ENCODE data around the gene CHD6.

Gene CHD6

DNA sequence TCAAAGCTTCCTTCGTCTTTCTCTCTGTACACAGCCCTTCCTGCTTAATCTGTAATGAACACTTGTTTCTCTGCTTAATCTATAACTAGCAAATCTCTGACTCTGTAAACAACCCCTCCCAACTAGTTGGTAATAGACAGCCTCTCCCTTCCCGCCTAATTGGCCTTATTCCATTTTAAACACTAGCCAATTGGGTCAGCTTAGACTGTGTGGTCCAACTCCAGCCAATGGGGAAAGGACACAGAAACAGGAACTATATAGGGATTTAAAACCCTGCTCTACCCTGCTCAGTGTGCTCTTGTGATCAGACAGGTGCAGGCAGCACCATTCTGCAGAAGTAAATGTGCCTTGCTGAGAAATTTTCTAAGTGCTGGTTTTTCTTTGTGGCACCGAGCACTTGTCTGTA lies 18.5 kb downstream of the CHD6 start:
- Histone ChIP-seq H3K4me3 (ENCODE audit: low read depth, low read length, poor library complexity, severe bottlenecking) (no peak overlapping the region), H4K20me1 (ENCODE audit: insufficient read depth, low read length) (no peaks in the 10 kb centered on the region), H3K27ac (ENCODE audit: low read depth, low read length, poor library complexity, severe bottlenecking) (no peak overlapping the region), H3K4me2 (ENCODE audit: low read length) (no peak overlapping the region), H3K4me1 (ENCODE audit: insufficient read depth, low read length, severe bottlenecking) (no peaks in the 10 kb centered on the region), H3K27me3 (ENCODE audit: insufficient read depth, low read length) (no peaks in the 10 kb centered on the region), H3K79me2 (ENCODE audit: insufficient read depth, low read length) (peaks cover 14% of the 10 kb centered on the region; the same call in 1 of the 2 replicates), H3K9ac (ENCODE audit: low read length) (no peak overlapping the region), H3F3A (ENCODE audit: insufficient read depth, low read length) (no peaks in the 10 kb centered on the region), H3K36me3 (ENCODE audit: insufficient read depth, low read length) (peaks cover 7% of the 10 kb centered on the region; the same call in 1 of the 2 replicates), H3K9me3 (ENCODE audit: low read length) (peaks cover 39% of the 10 kb centered on the region), H2AFZ (ENCODE audit: low read length) (no peak overlapping the region), H3K9me2 (ENCODE audit: low read depth, low read length) (no peaks in the 10 kb centered on the region)
- no peak for TF ChIP-seq CTCF (IDR thresholded peaks at IDR 0.05; ENCODE audit: low read length)
- TF ChIP-seq EZH2 (IDR thresholded peaks at IDR 0.05; ENCODE audit: borderline replicate concordance, low read length): no peak

GRCh38 chr20:41598719-41599118 lies 19.5 kb downstream of the CHD6 start:
- Histone ChIP-seq H2AFZ (ENCODE audit: low read length) (no peak overlapping the region), H3K9me3 (ENCODE audit: low read length) (peaks cover 46% of the 10 kb centered on the region), H3K9ac (ENCODE audit: low read length) (no peak overlapping the region), H3K4me3 (ENCODE audit: low read depth, low read length, poor library complexity, severe bottlenecking) (no peak overlapping the region), H3K27me3 (ENCODE audit: insufficient read depth, low read length) (no peaks in the 10 kb centered on the region), H3K4me2 (ENCODE audit: low read length) (no peak overlapping the region), H3K27ac (ENCODE audit: low read depth, low read length, poor library complexity, severe bottlenecking) (no peak overlapping the region), H3K79me2 (ENCODE audit: insufficient read depth, low read length) (peaks cover 12% of the 10 kb centered on the region; the same call in 1 of the 2 replicates), H3K9me2 (ENCODE audit: low read depth, low read length) (no peaks in the 10 kb centered on the region), H3F3A (ENCODE audit: insufficient read depth, low read length) (no peaks in the 10 kb centered on the region), H3K36me3 (ENCODE audit: insufficient read depth, low read length) (peaks cover 8% of the 10 kb centered on the region; the same call in 1 of the 2 replicates), H4K20me1 (ENCODE audit: insufficient read depth, low read length) (no peaks in the 10 kb centered on the region), H3K4me1 (ENCODE audit: insufficient read depth, low read length, severe bottlenecking) (no peaks in the 10 kb centered on the region)
- TF ChIP-seq CTCF (IDR thresholded peaks at IDR 0.05; ENCODE audit: low read length): no peak
- TF ChIP-seq EZH2 (IDR thresholded peaks at IDR 0.05; ENCODE audit: borderline replicate concordance, low read length): no peak

GRCh38 chr20:41594514-41595322 lies 23.5 kb downstream of the CHD6 start:
- no peak overlapping the region for H3K4me2 ChIP-seq (ENCODE audit: low read length)
- 0 out of 2 replicates have a peak, but pooled peaks cover 8% of the 10 kb centered on the region for H3K79me2 ChIP-seq (ENCODE audit: insufficient read depth, low read length)
- H3K36me3 ChIP-seq (ENCODE audit: insufficient read depth, low read length): peaks cover 8% of the 10 kb centered on the region; the same call in 1 of the 2 replicates

More at GRCh38 chr20:41594514-41595322, 23.5 kb downstream of the CHD6 start:
- Histone ChIP-seq H3K27ac (ENCODE audit: low read depth, low read length, poor library complexity, severe bottlenecking) (no peak overlapping the region), H3K9me3 (ENCODE audit: low read length) (peaks cover 21% of the 10 kb centered on the region), H3K9ac (ENCODE audit: low read length) (no peak overlapping the region), H2AFZ (ENCODE audit: low read length) (no peak overlapping the region), H3K4me1 (ENCODE audit: insufficient read depth, low read length, severe bottlenecking) (no peaks in the 10 kb centered on the region), H3K9me2 (ENCODE audit: low read depth, low read length) (no peaks in the 10 kb centered on the region), H3F3A (ENCODE audit: insufficient read depth, low read length) (no peaks in the 10 kb centered on the region), H3K27me3 (ENCODE audit: insufficient read depth, low read length) (no peaks in the 10 kb centered on the region), H4K20me1 (ENCODE audit: insufficient read depth, low read length) (no peaks in the 10 kb centered on the region), H3K4me3 (ENCODE audit: low read depth, low read length, poor library complexity, severe bottlenecking) (no peak overlapping the region)
- TF ChIP-seq CTCF (IDR thresholded peaks at IDR 0.05; ENCODE audit: low read length): no peak
- no peak for TF ChIP-seq EZH2 (IDR thresholded peaks at IDR 0.05; ENCODE audit: borderline replicate concordance, low read length)

Data from OCI-LY1 (cell line).